HG03097 (cell line): Measurements from ENCODE around the gene SRSF1.
"Not testable (repeated sequence)": the region's sequence is repeated elsewhere in the genome, so short reads cannot be mapped to it uniquely, and the experiment has no call there.

Source experiments
- ATAC-seq: cut with Tn5 transposase; IDR thresholded peaks from one replicate; pipeline ENCODE4 v1.9.1; 2021; ENCODE audit not compliant: unreplicated experiment, low FRiP score

Gene SRSF1

GRCh38 chr17:57993471-57994365 is 13.3 kb downstream of the SRSF1 start:
- no peak for ATAC-seq

DNA sequence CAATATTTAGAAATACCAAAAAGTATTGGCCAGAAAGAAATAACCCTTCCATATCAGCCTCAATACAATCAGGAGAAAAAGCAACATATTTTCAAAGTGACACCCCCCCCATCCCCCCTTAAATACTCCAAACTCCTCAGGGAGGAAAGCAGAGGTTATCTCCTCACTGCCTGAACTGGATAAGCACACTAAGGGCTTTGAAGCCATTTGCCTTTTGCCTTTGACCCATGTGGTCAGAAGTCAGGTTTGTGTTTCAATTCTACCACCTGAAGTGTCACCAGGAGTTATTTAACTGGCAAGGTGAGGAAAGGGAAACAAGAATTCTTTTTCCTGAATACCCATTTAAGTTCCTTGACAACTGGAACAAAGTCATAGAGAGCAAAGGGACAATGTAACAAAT is 15.5 kb downstream of the SRSF1 start:
- no peak for ATAC-seq

DNA sequence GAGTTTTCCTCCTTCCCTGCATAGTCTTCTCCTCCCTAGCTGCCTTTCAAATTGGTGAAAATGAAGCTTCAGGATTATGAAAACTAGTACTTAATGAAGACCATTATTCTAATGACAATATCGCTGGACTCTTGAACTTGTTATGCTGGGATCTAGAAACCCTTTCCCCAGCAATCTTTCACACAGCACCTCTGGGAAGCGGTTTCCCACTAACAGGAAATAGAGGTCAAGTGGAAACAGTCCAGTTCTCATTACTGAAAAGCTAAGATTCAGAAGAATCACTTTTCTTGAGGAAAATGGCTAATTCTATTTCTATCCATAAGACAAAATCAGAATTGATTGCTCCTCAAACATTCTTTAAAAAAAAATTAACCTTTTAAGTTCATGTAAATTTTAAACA is 17.0 kb downstream of the SRSF1 start:
- ATAC-seq, result no peak

- ATAC-seq, result peak; percentile 56
These were observed 18.5 kb downstream of the SRSF1 start for GRCh38 chr17:57988301-57989250.

- ATAC-seq, result peak; percentile 51
These were observed 19.3 kb downstream of the SRSF1 start, which contains the start of gene VEZF1 for GRCh38 chr17:57987581-57988300. Gene VEZF1 (minus strand): TSS chr17:57988254. CDS start chr17:57988111, 143 bp downstream.

GRCh38 chr17:57986841-57987580 is 20.0 kb downstream of the SRSF1 start:
- ATAC-seq, result no peak

GRCh38 chr17:57985675-57985974 is 21.4 kb downstream of the SRSF1 start:
- no peak for ATAC-seq

DNA sequence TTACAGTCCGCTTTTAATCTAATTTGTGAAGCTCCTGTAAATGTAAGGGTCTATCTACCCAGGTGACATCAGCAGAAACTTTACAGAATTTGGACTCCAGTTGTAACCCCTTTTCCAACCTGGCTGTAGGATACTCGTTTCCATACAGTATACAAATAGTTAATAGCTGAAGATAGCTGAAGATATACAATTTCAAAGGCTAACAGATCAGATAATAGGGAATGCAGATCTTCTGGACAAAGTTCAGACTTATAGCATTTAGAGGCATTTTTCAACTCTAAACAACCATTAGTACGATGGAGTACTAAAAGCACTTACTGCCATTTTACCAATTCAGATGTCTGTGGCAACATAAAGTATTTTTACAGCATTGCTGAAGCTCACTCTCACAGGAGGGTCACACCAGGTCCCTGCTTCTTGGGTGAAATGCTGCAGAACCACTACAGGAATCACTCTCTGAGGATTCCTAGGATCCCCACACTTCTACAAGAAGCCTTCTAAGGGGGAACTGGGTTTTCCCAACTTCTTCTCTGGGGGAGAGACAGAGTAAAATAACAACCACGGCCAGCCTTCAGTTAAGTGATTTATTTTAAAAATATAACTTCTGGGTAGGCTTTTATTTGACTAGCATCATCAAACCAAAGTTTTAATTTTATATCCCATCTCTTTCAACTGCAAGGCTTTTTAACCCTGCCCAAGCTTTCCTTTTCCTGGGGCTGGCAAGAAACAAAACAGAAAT is 21.9 kb downstream of the SRSF1 start:
- no peak for ATAC-seq

DNA sequence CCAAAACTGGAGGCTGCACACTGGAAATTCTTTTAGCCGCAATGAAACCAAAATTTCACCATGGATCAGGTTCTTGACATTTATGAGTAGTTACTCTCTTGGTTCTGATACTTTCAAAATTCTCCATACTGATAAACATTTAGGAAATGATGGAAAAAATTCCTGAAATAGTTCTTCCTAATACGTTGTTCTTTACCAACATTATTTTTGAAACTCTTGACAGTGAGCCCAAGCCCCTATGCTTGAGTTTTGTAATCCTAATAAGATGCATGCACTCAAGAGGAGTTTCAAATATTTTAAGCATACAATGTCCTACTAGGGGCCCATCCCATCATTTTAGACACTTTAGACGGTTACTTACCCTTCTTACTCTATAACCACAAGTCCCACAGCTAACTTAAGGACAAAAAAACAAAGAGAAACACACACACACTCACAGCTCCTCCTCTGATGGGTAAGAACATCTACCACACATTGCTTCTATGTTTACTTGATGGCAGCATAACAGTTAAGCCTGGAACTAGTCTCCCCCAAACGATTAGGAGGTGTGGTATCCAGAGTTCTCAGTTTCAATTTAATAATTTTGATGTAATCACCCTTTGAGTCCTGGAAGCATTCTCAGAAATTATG is 22.7 kb downstream of the SRSF1 start:
- no peak for ATAC-seq

DNA sequence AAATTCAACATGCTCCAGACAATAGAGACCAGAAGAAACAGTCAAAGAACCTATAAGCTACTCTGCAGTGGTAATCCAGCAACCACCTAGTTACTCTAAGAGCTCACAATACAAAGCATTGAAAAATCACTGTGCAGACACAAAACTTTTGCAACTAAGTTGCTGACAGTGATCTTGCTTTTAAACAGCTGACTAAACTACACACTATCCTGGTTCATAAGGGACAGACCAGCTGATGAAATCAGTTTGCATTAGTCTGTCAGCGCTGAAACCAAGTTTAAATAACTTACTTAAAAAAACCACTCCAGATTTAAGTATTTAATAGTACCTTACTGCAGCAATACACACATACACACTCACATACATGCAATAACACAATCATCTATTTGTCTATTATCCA is 23.6 kb downstream of the SRSF1 start:
- no peak for ATAC-seq

- no peak for ATAC-seq
These were observed 24.4 kb downstream of the SRSF1 start for GRCh38 chr17:57982452-57983170.

- ATAC-seq, result no peak
These were observed 26.5 kb downstream of the SRSF1 start for GRCh38 chr17:57980522-57980921.

- ATAC-seq, result no peak
These were observed 28.0 kb downstream of the SRSF1 start for GRCh38 chr17:57979076-57979475.

DNA sequence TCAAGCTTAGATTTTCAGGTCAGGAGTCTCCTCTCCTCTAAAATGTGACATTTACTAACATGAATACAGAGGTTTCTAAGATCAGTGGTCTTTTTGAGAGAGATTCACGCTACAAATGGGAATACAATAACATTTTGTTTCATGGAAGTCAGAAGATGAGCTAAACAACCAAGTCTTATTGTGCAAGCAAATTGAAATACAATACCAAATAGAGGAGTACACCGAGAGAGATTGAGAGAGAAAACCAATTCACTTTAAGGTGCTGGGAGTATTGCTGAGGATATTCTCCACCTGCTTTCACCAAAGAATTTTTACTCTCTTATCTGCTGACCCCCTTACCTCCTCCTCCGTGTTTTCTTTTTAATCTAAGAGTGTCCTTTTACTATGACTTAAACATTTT is 30.5 kb downstream of the SRSF1 start:
- no peak for ATAC-seq

- ATAC-seq, result no peak
These were observed 32.0 kb downstream of the SRSF1 start for GRCh38 chr17:57975044-57975443.

- ATAC-seq, result not testable (repeated sequence)
These were observed 32.8 kb downstream of the SRSF1 start for GRCh38 chr17:57974053-57974824.

DNA sequence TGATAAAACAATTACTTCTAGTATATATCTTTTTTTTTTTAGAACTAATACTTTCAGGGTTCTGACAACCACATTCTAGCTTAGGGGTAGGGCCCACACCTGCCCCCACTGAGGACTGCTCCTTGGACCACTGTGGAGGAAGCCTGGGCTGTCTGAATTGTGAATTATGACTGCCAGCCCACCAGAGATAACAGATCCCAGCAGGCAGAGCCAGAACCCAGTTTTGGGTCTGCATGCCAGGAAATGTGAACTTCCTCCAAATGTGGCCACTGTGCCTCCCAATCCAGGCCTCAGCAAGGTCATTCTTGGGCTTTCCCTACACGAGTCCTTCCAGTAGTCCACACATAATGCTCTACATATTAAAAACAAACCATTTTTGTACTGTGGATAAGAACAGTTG is 34.9 kb downstream of the SRSF1 start:
- ATAC-seq, result no peak

- ATAC-seq, result no peak
These were observed 35.5 kb downstream of the SRSF1 start for GRCh38 chr17:57971572-57971971.
